ENCODE results near the gene CNTFR.
"Not testable (repeated sequence)": the region's sequence is repeated elsewhere in the genome, so short reads cannot be mapped to it uniquely, and the experiment has no call there.

Gene CNTFR

DNA sequence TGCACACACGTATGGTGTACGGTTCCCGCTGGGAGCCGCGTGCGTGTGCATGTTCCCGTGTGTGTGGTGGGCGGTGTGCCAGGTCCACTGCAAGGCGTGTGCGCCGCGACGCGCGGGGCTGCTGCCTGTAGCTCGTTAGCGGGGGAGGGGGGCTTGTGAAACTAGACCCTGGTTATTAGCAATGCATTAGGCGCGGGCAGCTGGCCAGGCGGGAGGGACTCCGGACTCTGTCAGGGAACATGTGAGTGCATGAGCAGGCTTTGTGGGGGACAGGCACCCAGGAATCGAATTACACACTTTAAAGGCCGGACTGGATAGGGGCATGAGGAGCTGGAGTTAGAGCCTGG lies 34.5 kb downstream of the CNTFR start:
- no peak for DNase-seq (ENCODE audit: low spot score)

DNA sequence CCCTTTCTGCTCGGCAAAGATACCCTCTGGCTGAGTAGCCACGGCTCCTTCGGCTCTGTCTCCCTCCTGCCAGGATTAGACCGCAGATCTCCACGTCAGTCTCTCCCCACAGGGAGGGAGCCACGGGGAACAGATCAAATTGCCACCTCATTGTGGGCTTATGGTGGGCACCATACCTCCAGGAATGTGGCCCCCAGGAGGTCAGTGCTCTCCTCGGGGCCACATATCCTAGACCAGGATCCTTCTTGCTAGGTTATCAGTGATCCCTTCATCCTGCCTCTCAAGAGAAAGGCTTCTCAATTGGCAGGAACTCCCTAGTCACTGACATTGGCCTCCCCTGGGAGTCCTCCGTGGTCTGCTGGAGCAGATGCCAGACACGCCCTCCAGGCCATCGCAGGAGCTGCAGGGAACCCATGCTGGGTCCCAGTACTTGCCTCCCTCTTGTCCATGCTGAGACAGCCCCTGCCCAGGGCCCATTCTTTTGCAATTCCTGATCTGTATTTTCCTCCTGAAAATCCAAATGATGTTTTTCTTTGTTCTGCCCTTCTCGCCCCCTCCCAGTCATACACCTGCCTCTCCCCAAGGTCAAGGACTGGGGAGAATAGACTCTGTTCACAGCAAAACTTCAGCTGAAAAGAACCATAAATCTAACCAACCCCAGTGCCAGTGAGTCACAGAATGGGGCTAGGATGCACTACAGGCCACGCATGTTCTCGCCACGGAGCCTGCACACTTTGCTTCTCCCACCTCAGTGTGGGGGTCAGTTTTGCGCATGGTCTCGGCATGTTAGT lies 35.1 kb downstream of the CNTFR start:
- DNase-seq (ENCODE audit: low spot score), result no peak

DNA sequence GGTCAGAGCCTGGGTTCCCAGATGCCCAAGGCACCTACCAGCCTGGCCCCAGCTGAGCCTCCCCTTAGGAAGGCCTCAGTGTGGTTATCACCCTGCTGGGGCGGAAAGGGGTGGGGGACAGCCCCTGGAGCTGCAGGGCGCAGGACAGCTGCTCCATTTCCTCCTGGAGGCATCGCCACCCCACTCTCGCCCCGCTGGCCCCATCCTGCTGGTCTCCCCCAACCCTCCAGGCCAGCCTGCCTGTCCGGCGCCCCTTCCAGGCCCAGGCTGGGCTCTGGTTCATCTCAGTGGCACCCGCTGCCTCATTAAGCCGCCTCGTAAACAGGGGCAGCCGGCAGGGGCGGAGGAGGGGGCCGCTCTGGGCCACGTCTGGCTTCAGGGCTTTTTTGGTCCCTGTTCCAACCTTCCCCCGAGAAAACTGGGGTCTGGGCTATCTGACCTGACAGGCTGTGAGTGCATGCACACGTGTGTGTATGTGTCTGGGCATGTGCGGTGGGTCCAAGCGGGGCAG lies 36.0 kb downstream of the CNTFR start:
- DNase-seq (ENCODE audit: low spot score), result no peak

DNA sequence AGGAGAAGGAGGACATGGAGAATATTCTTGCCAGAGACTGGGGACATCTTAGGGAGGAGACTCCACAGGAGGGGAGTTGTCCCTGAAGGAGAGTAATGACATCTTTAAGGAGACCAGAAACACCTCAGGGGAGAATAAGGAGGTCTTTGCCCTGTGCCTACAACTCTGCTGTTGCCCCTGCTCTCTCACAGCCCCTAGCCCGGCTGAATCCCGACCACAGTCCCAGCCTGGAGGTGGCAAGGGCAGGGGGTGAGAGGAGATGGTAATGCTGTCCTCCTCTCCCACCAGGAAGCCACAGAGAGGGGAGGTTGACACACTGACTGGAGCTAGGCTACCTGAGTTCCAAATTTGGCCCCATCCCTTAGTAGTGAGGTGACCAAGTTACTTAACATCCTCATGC lies 36.5 kb downstream of the CNTFR start:
- no peak for DNase-seq (ENCODE audit: low spot score)

DNA sequence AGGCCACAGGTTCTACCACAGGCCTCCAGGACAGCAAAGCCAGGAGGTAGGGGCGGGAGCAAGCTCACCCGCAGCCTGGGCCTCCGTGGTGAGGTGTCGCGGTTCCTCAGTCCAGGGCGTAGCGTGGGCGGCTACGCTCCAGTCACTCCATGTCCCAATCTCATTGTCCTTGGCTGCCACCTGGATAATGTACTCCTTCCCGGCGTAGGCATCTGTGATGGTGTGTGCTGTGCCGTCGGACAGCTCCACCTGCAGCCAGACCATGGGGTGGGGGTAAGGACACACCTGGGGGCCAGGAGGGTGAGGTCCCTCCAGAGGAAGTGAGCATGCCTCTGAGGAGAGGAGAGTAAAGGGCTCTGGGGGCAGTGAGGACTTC lies 36.9 kb downstream of the CNTFR start:
- no peak for DNase-seq (ENCODE audit: low spot score)

DNA sequence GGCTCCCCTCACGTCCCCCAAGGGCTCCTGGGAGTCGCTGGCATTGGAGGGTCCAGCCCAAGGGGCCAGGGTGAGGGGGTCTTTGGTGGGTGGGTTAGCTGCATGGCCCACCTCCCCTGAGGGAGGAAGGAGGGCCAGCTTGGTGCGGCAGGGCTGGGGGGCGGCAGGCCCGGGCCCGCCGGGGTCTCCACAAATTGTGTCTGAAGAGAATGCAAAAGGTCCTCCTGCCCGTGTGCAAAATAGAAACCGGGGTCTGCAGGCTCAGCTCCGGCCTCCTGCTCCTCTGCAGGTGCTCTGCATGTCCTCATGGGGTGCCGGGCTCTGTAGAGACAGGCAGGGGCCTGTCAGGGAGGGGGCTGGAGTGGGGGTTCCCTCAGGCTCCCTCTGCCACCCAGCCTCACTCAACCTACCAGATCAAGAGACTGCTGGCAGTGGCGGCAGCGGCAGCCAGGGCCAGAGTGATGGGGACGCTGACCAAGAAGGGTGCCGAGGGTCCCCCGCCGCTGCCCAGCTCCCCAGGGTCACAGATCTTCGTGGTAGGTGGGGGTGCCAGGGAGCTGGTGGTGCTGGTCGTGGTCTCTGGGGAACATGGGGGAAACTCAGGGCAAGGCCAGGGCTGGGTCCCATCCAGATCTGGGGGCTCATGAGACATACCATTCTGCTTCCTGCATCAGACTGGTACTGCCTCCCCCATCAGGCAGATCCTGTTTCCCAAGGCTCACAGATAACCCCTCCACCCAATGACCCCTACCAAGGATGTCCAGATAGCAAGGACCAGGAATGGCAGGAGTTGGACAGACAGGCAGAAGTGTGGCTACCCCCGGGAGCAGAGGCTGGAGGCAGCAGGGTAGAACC lies 37.5 kb downstream of the CNTFR start:
- no peak for DNase-seq (ENCODE audit: low spot score)

DNA sequence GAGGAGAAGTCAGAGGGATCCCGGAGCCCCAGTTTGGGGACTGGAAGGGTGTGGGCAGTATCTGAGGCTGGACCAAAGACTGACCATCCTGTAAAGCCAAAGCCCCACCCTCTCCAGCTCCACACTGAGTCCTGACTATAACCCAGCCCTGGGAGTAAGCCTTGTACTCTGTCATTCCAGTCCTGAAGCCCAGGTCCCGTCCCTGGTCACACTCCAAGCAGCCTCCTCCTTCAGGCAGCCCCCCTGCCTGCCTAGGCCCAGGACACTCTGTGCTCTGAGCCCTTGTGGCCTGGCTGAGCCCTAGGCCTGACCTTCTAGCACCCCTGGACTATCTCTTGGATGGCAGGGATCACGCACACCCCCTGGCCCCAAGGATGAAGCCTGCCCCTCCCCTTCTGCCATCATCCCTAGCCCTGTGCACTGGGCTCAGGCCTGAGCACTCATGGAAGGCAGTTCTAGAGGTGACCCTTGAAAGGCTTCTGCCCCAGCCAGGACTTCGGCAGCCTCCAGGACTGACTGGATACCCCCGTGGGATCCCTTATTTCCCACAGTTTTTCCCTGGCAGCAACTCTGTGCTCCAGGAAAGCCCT lies 38.7 kb downstream of the CNTFR start:
- no peak for DNase-seq (ENCODE audit: low spot score)

DNA sequence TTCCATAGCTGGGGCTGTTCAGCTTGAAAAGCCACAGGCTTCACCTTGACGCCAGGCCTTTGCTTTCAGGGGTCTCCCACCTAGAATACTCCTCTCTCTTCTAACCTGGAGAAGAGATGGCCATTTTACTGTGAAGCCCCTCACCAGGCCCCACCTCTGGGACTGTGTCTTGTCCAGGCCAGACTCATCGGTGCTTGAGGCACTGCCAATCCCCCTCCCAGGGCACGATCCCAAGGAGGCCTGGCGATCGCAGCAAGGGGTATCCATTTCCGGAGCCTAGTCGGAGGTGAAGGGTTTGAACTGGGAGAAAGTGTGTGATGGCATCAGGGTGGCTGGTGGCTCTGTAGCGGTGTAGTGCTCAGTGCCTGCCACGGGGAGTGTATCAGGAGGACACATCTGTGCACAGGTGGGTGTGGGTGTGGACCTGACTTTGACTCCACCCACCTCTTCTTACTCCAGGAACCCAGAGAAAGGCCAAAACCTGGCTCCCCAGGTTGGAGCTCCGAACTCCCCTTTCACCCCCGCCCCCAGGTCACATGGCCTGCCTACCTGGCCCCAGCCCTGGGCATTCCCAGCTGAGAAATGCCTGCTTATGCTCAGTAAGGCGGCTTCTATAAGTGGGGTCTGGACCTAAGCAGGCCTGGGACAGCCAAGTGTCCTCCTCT lies 39.4 kb downstream of the CNTFR start:
- no peak for DNase-seq (ENCODE audit: low spot score)

DNA sequence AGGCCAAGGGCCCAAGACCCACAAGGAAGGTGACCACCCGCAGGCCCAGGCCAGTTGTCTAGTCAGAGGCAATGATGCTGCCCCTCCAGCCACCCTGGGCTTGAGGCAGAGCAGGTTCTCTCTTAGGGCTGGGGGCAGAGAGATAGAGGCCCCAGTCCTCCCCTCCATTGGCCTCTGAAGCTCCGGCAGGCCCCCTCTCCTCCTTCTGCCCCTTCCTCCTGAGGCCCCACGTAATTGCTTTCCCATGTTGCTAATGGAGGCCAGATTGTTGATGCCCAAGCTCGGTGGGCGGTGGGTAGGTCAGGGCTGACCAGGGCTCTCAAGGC lies 40.2 kb downstream of the CNTFR start:
- DNase-seq (ENCODE audit: low spot score), result no peak

DNA sequence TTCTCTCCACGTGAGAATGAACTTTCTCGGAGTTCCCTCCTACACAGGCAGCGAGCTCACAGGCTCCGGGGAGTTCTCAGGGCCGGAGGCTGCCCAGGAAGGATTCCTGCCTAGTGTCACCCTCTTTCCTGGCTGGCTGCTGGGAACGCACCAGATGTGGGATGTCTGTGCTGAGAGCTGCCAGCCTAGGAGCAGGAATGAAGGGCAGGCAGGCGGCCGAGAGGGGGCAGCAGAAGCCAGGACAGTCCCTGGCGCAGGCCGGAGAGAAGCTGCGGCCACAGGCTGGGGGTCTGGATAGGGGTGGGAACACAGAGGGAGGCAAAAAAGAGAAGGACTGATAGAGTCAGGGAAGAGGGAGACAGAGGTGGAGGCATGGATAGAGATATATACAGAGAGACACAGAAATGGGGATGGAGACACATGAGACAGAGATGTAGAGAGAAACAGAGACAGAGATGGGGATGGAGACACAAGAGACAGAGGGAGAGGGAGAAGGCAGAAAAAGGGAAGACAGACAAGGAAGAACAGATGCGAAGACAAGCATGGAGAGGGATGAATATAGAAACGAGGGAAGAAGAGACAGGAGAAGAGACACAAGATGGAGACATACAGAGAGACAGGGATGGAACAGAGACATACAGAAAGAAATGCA lies 41.4 kb downstream of the CNTFR start:
- peak; percentile 81 for DNase-seq (ENCODE audit: low spot score)

DNA sequence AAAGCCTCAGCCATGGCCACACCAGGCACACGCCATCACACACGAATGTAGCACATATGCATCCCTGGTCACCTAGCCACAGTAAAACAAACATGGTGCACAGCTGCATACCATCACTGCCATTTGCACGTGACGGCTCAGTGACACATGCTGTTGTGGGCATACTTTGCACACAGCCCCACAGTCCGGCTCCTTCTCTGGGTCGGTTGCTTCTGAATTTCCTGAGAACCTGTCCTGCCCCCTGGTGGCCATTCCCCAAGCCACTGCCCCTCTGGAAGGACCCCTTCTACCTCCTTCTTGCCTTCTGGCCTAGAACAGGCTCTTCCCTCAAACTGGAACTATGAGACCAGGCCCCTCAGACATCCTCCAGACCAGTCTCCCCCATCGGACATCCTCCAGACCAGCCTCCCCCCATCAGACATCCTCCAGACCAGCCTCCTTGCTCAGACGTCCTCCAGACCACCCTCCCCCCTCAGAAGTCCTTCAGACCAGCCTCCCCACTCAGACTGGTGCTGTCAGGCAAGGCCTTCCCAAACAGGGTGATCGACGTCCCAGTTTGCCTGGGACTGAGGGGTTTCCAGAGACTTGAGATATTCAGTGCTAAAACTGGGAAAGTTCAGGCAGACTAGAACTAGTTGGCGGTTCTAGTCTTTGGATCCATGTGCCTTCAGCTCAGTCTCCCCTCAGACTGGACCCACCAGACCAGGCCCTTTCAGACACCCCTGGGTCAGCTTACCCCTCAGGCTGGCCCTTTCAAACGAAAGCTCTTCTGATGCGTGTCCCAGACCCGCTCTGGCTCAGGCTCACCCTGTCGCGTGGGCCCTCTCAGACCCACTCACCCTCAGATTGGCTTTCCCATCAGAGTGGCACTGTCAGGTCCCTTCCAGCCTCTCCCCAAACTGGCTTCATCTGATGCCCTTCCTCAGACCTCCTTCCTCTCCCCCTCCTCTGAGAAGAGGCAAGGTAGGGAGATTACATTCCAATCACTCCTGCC lies 42.4 kb downstream of the CNTFR start:
- peak; percentile 60 for DNase-seq (ENCODE audit: low spot score)

DNA sequence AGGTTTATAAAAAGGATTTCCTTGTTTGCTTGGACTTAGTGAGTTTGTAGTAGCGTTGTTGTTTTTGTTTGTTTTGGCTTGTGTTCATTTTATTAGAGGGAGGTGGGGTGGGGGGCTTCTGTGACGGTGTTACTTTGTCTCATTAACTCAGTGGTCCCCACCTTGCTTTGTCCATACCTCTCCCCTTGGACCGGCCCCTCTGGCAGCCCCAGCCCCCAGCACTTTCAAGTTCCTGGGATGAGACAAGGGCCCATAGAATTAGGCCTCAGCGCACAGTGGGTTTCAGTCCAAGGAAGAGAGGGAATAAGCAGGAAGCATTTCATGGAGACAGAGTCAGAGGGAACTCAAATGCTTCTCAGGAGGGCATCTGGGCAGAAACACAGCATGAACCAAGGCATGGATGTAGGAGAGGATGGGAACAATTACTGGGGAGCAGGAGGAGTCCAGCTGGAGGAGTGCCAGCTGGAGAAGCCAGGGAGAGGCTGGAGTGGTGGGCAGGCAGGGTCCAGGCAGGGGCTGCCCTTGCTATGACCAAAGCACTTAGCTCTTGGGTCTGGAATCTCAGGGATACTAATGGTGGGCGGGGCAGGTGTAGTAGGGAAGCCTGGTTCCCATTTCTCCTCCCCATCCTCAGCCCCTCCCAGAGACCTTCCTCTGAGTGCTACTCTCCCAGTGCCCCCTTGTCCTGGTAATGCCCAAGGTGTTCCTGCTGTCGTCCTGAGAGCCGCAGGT lies 43.3 kb downstream of the CNTFR start:
- DNase-seq (ENCODE audit: low spot score), result no peak

DNA sequence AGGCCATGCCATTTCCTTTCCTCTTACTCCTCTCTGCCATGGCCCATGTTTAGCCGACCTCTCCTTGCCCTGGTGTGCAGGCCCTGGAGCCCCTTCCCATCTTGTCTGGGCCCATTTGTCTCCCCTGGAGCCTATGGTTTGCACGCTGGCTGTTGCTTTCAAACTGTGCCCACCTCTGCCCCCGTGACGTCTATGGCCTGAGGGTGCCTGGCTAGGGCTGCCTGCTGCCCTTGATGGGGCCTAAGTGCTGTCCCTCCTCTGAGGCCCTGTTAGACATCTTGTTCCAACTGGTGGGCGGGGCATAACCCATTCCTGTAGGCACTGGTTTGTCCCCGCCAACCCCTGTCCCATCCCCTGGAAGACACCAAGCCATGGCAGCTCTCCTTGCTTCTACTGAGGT lies 44.0 kb downstream of the CNTFR start:
- no peak for DNase-seq (ENCODE audit: low spot score)

DNA sequence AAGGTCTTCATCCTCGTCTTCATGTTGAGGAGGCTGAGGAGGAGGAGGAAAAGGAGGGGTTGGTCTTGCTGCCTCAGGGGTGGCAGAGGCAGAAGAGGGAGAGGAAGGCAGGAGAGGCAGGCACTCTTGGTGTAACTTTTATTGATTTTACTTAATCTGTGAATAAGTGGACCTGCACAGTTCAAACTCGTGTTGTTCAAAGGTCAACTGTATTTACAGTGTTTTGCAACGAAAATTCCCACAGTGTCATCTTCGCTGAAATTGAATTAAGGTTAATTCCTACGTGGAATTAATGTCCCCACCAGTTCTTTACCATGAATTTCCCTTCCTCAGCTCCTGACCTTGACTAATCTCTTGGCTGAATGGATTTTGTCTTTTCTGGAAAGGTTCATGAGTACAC lies 45.5 kb downstream of the CNTFR start:
- DNase-seq (ENCODE audit: low spot score), result no peak

DNA sequence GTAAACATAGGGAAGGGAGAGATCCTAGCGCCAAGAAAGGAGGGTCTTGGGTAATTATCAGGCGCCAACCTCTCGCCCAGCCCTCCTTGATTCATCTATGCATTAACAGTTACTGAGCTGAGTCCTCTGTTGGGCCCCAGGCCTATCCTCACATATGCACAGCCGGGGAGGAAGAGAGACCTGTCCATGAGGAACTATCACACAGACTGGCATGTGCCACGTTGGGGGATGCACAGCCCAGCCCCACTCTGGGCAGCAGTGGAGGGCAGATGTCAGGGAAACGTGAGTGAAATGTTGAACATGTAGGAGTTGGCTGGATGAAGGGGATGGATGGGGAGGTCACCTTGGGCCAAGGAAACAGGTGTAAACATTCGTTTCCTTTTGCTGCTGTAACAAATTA lies 48.0 kb downstream of the CNTFR start:
- no peak for DNase-seq (ENCODE audit: low spot score)

DNA sequence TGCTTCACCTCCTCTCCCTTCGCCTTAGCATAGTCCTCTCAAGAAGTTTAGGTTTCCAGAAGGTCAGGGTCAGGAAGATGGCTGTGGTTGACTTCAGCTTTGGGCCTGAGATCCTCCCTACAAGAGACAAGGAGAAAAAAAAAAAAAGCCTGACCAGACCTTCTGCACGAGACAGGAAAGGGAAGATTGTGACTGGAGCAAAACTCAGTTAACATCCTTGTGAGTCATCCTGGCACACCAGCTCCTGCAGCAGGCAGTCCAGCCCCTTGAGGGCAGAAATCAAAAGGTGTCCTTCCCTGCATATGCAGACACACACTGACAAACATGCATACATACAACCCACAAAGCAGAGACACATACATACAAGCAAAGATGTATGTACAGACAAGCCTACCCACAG lies 48.7 kb downstream of the CNTFR start:
- no peak for DNase-seq (ENCODE audit: low spot score)

DNA sequence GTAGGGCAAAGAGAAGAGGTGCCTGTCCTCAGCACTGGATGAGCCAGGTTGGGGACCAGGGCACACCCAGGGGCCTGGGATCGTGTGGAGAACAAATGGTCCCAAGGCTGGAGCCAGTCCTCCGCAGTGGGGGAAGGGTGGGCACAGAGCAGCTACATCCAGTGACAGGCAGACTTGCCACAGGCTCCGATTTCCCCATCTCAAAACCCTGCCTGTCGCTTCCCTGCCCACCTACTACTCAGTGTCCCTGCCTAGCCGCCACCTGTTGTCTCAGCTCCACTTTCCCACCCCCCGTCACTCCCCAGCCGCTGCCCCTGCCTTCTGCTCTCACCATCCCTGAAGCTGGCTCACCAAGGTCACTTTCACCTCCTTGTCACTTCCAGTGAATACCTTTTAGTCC lies 52.8 kb downstream of the CNTFR start:
- DNase-seq (ENCODE audit: low spot score), result no peak

DNA sequence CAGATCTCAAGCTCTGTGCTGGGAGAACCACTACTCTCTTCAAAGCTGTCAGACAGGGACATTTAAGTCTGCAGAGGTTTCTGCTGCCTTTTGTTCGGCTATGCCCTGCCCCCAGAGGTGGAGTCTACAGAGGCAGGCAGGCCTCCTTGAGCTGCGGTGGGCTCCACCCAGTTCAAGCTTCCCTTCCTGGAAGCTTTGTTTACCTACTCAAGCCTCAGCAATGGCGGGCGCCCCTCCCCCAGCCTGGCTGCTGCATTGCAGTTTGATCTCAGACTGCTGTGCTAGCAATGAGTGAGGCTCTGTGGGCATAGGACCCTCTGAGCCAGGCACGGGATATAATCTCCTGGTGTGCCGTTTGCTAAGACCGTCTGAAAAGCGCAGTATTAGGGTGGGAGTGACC lies 57.5 kb downstream of the CNTFR start:
- not testable (repeated sequence) for DNase-seq (ENCODE audit: low spot score)

DNA sequence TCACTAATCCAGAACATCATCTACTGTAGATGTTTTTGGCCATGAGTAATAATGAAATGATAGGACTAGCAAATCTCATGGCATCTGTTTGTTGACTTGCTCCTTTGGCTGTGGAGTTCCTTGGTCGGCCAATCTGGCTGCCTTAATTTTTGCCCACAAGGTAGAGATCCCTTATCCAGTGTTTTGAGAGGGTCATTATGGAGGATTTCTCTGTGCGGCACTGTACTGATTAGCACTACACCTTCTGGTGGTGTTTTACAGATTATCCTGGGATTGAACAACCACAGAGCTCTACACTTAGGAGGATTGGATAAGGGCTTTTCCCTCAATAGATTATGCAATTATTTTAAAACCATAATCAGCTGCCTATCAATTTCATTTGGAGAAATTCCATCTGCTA lies 63.5 kb downstream of the CNTFR start:
- DNase-seq (ENCODE audit: low spot score), result no peak

DNA sequence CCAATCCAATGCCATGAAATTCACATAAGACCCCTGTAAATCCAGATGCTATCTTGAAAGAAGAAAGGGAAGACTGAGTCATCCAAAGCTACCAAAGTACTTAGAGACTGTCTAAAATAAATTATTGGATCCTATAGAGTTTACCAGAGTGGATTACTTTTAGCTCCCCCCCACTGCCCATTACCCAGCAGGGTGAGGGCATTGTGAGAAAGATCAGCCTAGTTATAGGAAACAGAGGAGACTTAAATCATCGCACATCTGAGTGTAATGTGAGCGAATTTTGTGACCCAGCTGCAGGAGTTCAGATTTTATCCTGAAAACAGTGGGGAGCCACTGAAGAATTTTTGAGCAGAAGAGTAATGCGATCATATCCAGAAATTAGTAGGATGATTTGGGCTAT lies 65.2 kb downstream of the CNTFR start:
- no peak for DNase-seq (ENCODE audit: low spot score)

Measured in HuH-7 (cell line).